HepG2 (cell line): ENCODE data around the gene TPI1. TPM values are rescaled to one million over a fixed set of nuclear protein-coding genes. Genes with fewer than 3 reads are reported as not detected.
A peak's percentile ranks its signal among the peaks of the same experiment; 100 is the strongest.

ENCODE experiments used
- BHLHE40 ChIP-seq: IDR thresholded peaks from 2 replicates; pipeline ENCODE4 v1.6.1; 2011; ENCODE audit warnings: low read length, improper control_type of control experiment
- FOXA3 ChIP-seq: IDR thresholded peaks from 2 replicates; pipeline ENCODE4 v1.6.1; 2016; ENCODE audit warnings: missing genetic modification reagents, missing compliant biosample characterization
- HNRNPLL ChIP-seq: fragments of 200-400 bp; formaldehyde crosslinking; IDR thresholded peaks from 2 replicates; pipeline ENCODE4 v1.6.1; 2017; ENCODE audit warnings: mild to moderate bottlenecking, low read depth, low read length; ENCODE audit not compliant: poor library complexity, severe bottlenecking
- KAT7 ChIP-seq: IDR thresholded peaks from 2 replicates; pipeline ENCODE4 v1.6.1; 2018; ENCODE audit warnings: borderline replicate concordance, missing compliant biosample characterization
- KDM3A ChIP-seq: IDR thresholded peaks from 2 replicates; pipeline ENCODE4 v1.6.1; 2018; ENCODE audit warnings: low read depth, missing compliant biosample characterization
- KMT2B ChIP-seq: IDR thresholded peaks from 2 replicates; pipeline ENCODE4 v1.6.1; 2016; ENCODE audit warnings: missing genetic modification reagents, missing compliant biosample characterization
- MTA1 ChIP-seq: sonication (generic); formaldehyde crosslinking; IDR thresholded peaks from 2 replicates; pipeline ENCODE4 v1.4.0; 2020; ENCODE audit warnings: missing genetic modification reagents, mild to moderate bottlenecking, borderline replicate concordance
- NR3C1 ChIP-seq: sonication (generic); formaldehyde crosslinking; IDR thresholded peaks from 2 replicates; pipeline ENCODE4 v1.4.0; 2020; ENCODE audit warnings: missing genetic modification reagents
- REPIN1 ChIP-seq: sonication (generic); formaldehyde crosslinking; IDR thresholded peaks from 2 replicates; pipeline ENCODE4 v1.8.0; 2022; ENCODE audit warnings: missing genetic modification reagents, low read depth, mild to moderate bottlenecking, borderline replicate concordance
- RXRB ChIP-seq: IDR thresholded peaks from 2 replicates; pipeline ENCODE4 v1.6.1; 2016; ENCODE audit warnings: borderline replicate concordance, missing genetic modification reagents, missing compliant biosample characterization
- SRSF4 ChIP-seq: fragments of 200-400 bp; formaldehyde crosslinking; IDR thresholded peaks from one replicate; pipeline ENCODE4 v1.6.1; 2018; ENCODE audit warnings: mild to moderate bottlenecking, low read depth, low read length, moderate library complexity; ENCODE audit not compliant: poor library complexity, severe bottlenecking
- ZBTB20 ChIP-seq: sonication (generic); formaldehyde crosslinking; IDR thresholded peaks from 2 replicates; pipeline ENCODE4 v1.8.1; 2023; ENCODE audit warnings: missing genetic modification reagents, low read depth, mild to moderate bottlenecking, borderline replicate concordance
- ZFX ChIP-seq: sonication (generic); formaldehyde crosslinking; IDR thresholded peaks from 2 replicates; pipeline ENCODE4 v1.4.0; 2020; ENCODE audit warnings: mild to moderate bottlenecking, low read depth, missing genetic modification reagents, moderate library complexity
- ZNF503 ChIP-seq: sonication (generic); formaldehyde crosslinking; IDR thresholded peaks from 2 replicates; pipeline ENCODE4 v1.4.0; 2020; ENCODE audit warnings: missing genetic modification reagents
- ZNF547 ChIP-seq: sonication (generic); formaldehyde crosslinking; IDR thresholded peaks from 2 replicates; pipeline ENCODE4 v1.5.1; 2020; ENCODE audit warnings: mild to moderate bottlenecking, missing genetic modification reagents
- ZNF549 ChIP-seq: sonication (generic); formaldehyde crosslinking; IDR thresholded peaks from 2 replicates; pipeline ENCODE4 v1.5.0; 2020; ENCODE audit warnings: missing genetic modification reagents
- ZNF724P ChIP-seq: sonication (generic); formaldehyde crosslinking; IDR thresholded peaks from 2 replicates; pipeline ENCODE4 v1.8.0; 2022; ENCODE audit warnings: missing genetic modification reagents, borderline replicate concordance
- ZNF740 ChIP-seq: sonication (generic); formaldehyde crosslinking; IDR thresholded peaks from 2 replicates; pipeline ENCODE4 v1.4.0; 2020; ENCODE audit warnings: missing genetic modification reagents
- ZNF776 ChIP-seq: sonication (generic); formaldehyde crosslinking; IDR thresholded peaks from 2 replicates; pipeline ENCODE4 v1.4.0; 2020; ENCODE audit warnings: mild to moderate bottlenecking, missing genetic modification reagents
- ZNF850 ChIP-seq: sonication (generic); formaldehyde crosslinking; conservative IDR thresholded peaks from 2 replicates; pipeline ENCODE4 v1.9.0; 2021; ENCODE audit warnings: mild to moderate bottlenecking, missing genetic modification reagents
- ZSCAN20 ChIP-seq: sonication (generic); formaldehyde crosslinking; IDR thresholded peaks from 2 replicates; pipeline ENCODE4 v1.4.0; 2020; ENCODE audit warnings: missing genetic modification reagents, mild to moderate bottlenecking, borderline replicate concordance
- polyA plus RNA-seq, 8 experiments: library from polyadenylated mRNA; depleted of rRNA in 3 of 8; stranded (reverse) in 7 of 8; unstranded in 1 of 8; fragments of >200 nt; fragmentation: Illumina TruSeq in 4 of 8; extraction: Trizol in 4 of 8; gene quantifications; 2 replicates each; pipeline versions ENCODE4 v1.2.1 to v1.2.3, GENCODE V29; 2011 to 2016; ENCODE audit warnings: low read depth in 4 of 8, missing spikeins in 1 of 8, mixed read lengths in 1 of 8; ENCODE audit not compliant: insufficient read depth in 1 of 8
- total RNA-seq, 5 experiments: library from RNA; depleted of rRNA; stranded (reverse); fragments of >200 nt; fragmentation: Illumina TruSeq; extraction: Trizol; gene quantifications; 2 replicates each; pipeline ENCODE4 v1.2.3, GENCODE V29; 2016; ENCODE audit warnings: low read depth in 1 of 5
- TF ChIP-seq, protein P1 (sequence below): sonication (generic); formaldehyde crosslinking; IDR thresholded peaks from 2 replicates; pipeline ENCODE4 v1.8.0; 2022; ENCODE audit warnings: missing genetic modification reagents, low read depth, mild to moderate bottlenecking, borderline replicate concordance
- TF ChIP-seq, protein P2 (sequence below): sonication (generic); formaldehyde crosslinking; IDR thresholded peaks from 2 replicates; pipeline ENCODE4 v1.5.0; 2020; ENCODE audit warnings: missing genetic modification reagents
- TF ChIP-seq, protein P3 (sequence below): sonication (generic); formaldehyde crosslinking; IDR thresholded peaks from 2 replicates; pipeline ENCODE4 v1.5.0; 2020; ENCODE audit warnings: missing genetic modification reagents, mild to moderate bottlenecking, borderline replicate concordance

The TPI1 gene
- total and polyA plus RNA-seq, 2 of the 13 experiments (the other 11 are each of a cell fraction or from before 2014, with no cell fraction given), result 945 to 2,535 TPM

DNA sequence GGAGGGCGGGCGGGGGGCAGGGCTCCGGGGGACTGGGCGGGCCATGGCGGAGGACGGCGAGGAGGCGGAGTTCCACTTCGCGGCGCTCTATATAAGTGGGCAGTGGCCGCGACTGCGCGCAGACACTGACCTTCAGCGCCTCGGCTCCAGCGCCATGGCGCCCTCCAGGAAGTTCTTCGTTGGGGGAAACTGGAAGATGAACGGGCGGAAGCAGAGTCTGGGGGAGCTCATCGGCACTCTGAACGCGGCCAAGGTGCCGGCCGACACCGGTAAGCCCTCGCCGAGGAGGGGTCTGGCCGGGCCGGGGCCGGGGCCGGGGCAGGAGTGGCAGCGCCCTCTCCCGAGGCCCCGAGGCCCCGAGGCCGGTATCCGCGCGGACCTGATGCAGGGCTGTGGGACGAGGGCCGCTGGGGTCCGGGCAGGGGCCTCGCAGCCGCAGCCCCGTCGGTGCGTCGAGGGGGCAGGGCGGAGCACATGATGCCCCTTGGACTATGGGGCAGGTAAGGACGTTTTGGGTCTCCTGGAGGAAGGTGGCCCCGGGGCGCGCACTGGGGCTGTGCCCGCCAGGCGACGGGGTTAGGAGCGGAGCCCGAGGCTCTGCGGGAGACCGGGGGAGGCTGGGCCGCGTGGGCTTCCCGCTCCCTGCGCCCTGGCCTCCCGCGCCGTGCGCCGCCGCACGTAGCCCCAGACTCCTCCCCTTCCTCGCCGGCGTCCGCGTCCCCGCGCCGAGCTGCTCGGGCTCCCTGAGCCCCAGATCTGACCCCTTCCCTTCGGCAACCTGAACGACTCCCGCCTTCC is at the start of gene TPI1 (continued):
- TF ChIP-seq BHLHE40 (no peak), ZNF776 (CRISPR knock-in tag) (peak; percentile 42; the same call in 1 of the 2 replicates), FOXA3 (CRISPR knock-in tag) (peak; percentile 12; the same call in 1 of the 2 replicates), SRSF4 (no peak), KDM3A (CRISPR knock-in tag) (0 out of 2 replicates have a peak, but pooled peaks have one; percentile 22), NR3C1 (no peak), ZBTB20 (CRISPR knock-in tag) (peak; percentile 74), ZNF724P (CRISPR knock-in tag) (peak; percentile 63), KAT7 (peak; percentile 89; the same call in 1 of the 2 replicates), KMT2B (CRISPR knock-in tag) (peak; percentile 50; the same call in 1 of the 2 replicates), HNRNPLL (peak; percentile 71), ZSCAN20 (peak; percentile 86), ZNF740 (CRISPR knock-in tag) (no peak), RXRB (peak; percentile 33; the same call in 1 of the 2 replicates), MTA1 (CRISPR knock-in tag) (0 out of 2 replicates have a peak, but pooled peaks have one; percentile 5), ZFX (CRISPR knock-in tag) (peak; percentile 59), ZNF547 (CRISPR knock-in tag) (0 out of 2 replicates have a peak, but pooled peaks have one; percentile 28), ZNF549 (no peak; the same call in 1 of the 2 replicates), ZNF503 (0 out of 2 replicates have a peak, but pooled peaks have one; percentile 35), ZNF850 (CRISPR knock-in tag) (no peak), REPIN1 (CRISPR knock-in tag) (no peak)
- TF ChIP-seq, protein P1, sequence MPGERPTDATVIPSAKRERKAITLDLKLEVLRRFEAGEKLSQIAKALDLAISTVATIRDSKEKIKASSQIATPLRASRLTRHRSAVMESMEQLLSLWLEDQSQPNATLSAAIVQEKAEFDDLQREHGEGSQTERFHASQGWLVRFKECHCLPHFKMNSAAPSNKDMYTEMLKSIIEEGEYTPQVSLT (CRISPR knock-in tag), result no peak
- TF ChIP-seq, protein P2, sequence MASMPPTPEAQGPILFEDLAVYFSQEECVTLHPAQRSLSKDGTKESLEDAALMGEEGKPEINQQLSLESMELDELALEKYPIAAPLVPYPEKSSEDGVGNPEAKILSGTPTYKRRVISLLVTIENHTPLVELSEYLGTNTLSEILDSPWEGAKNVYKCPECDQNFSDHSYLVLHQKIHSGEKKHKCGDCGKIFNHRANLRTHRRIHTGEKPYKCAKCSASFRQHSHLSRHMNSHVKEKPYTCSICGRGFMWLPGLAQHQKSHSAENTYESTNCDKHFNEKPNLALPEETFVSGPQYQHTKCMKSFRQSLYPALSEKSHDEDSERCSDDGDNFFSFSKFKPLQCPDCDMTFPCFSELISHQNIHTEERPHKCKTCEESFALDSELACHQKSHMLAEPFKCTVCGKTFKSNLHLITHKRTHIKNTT (CRISPR knock-in tag), result no peak
- TF ChIP-seq, protein P3, sequence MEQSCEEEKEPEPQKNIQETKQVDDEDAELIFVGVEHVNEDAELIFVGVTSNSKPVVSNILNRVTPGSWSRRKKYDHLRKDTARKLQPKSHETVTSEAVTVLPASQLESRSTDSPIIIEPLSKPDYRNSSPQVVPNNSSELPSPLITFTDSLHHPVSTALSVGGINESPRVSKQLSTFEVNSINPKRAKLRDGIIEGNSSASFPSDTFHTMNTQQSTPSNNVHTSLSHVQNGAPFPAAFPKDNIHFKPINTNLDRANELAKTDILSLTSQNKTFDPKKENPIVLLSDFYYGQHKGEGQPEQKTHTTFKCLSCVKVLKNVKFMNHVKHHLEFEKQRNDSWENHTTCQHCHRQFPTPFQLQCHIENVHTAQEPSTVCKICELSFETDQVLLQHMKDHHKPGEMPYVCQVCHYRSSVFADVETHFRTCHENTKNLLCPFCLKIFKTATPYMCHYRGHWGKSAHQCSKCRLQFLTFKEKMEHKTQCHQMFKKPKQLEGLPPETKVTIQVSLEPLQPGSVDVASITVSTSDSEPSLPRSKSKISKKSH (CRISPR knock-in tag), result 0 out of 2 replicates have a peak, but pooled peaks have one; percentile 37
